Fibroblast of the conjunctiva (primary cell): ENCODE results near the gene TFAP2A.

Source experiments
- DNase-seq: peaks from one replicate; pipeline ENCODE4 v3.0.0-alpha.2; 2010; ENCODE audit warnings: low read depth

The TFAP2A gene

GRCh38 chr6:10425975-10426780 is 11.3 kb upstream of the TFAP2A start:
- no peak for DNase-seq

GRCh38 chr6:10425176-10425974 is 10.5 kb upstream of the TFAP2A start:
- DNase-seq: no peak

- DNase-seq: no peak
These were observed 9.2 kb upstream of the TFAP2A start for GRCh38 chr6:10424040-10424439.

- no peak for DNase-seq
These were observed 7.8 kb upstream of the TFAP2A start for GRCh38 chr6:10422737-10423034.

- DNase-seq: no peak
These were observed 7.3 kb upstream of the TFAP2A start for GRCh38 chr6:10421921-10422736.

- DNase-seq: no peak
These were observed 6.5 kb upstream of the TFAP2A start for GRCh38 chr6:10421158-10421920.

- no peak for DNase-seq
These were observed 5.8 kb upstream of the TFAP2A start for GRCh38 chr6:10420546-10421157.

- no peak for DNase-seq
These were observed 5.1 kb upstream of the TFAP2A start for GRCh38 chr6:10419749-10420545.

- DNase-seq: no peak
These were observed 4.2 kb upstream of the TFAP2A start for GRCh38 chr6:10418862-10419748.

GRCh38 chr6:10418361-10418861 is 3.5 kb upstream of the TFAP2A start:
- DNase-seq: no peak

GRCh38 chr6:10417681-10418104 is 2.8 kb upstream of the TFAP2A start:
- no peak for DNase-seq

- no peak for DNase-seq
These were observed 2.2 kb upstream of the TFAP2A start for GRCh38 chr6:10416863-10417641.

- no peak for DNase-seq
These were observed 1.6 kb upstream of the TFAP2A start for GRCh38 chr6:10416516-10416862.

GRCh38 chr6:10415617-10416480 is 975 bp upstream of the TFAP2A start:
- DNase-seq: no peak

- DNase-seq: no peak
These were observed 780 bp downstream of the TFAP2A start for GRCh38 chr6:10413850-10414738.

GRCh38 chr6:10413262-10413849 is 1.5 kb downstream of the TFAP2A start:
- no peak for DNase-seq
